IgD-negative memory B cell (primary cell): Measurements from ENCODE around the gene ST6GAL1. TPM values are rescaled to one million over a fixed set of nuclear protein-coding genes. Genes with fewer than 3 reads are reported as not detected.
"Not testable (repeated sequence)": the region's sequence is repeated elsewhere in the genome, so short reads cannot be mapped to it uniquely, and the experiment has no call there.

Source experiments
- H3K27ac Mint-ChIP-seq, 3 donors: one replicate each; pipeline ENCODE4 v1.8.0; 2020 to 2022; ENCODE audit warnings: mild to moderate bottlenecking in 3 of 3, mixed read lengths in 3 of 3, moderate library complexity in 1 of 3
- H3K27me3 Mint-ChIP-seq: one replicate; pipeline ENCODE4 v1.8.0; 2021; ENCODE audit warnings: mixed read lengths
- H3K36me3 Mint-ChIP-seq: one replicate; pipeline ENCODE4 v1.8.0; 2020; ENCODE audit warnings: mild to moderate bottlenecking, mixed read lengths
- H3K4me1 Mint-ChIP-seq, 3 donors: one replicate each; pipeline ENCODE4 v1.8.0; 2020 to 2022; ENCODE audit warnings: mixed read lengths in 3 of 3, mild to moderate bottlenecking in 1 of 3
- H3K4me3 Mint-ChIP-seq, 4 donors: one replicate each; pipeline ENCODE4 v1.8.0; 2020 to 2022; ENCODE audit warnings: mild to moderate bottlenecking in 4 of 4, mixed read lengths in 4 of 4, moderate library complexity in 3 of 4
- H3K9me3 Mint-ChIP-seq, 3 donors: one replicate each; pipeline ENCODE4 v1.8.0; 2020 to 2021; ENCODE audit warnings: mixed read lengths in 3 of 3, mild to moderate bottlenecking in 1 of 3
- polyA plus RNA-seq: library from polyadenylated mRNA; unstranded; fragments of 300-500 nt; fragmentation: Illumina TruSeq; gene quantifications from one replicate; pipeline ENCODE4 v1.2.3, GENCODE V29; 2021

Gene ST6GAL1
- polyA plus RNA-seq, 1 donor from 2014 or later, result 257 TPM

GRCh38 chr3:187049462-187050101 lies 119.3 kb downstream of the ST6GAL1 start:
- Mint-ChIP-seq H3K9me3 (peaks cover 0 to 4% (median 3%) of the 10 kb centered on the region in 3 donors), H3K4me3 (peak overlapping the region in 1 of 4 donors; percentile 17), H3K27ac (peak overlapping the region; percentile 34 to 88 (median 59)), H3K4me1 (peaks cover 52 to 62% (median 56%) of the 10 kb centered on the region in 3 donors), H3K36me3 (peaks cover 47% of the 10 kb centered on the region), H3K27me3 (no peaks in the 10 kb centered on the region)

GRCh38 chr3:187051066-187051465 lies 120.7 kb downstream of the ST6GAL1 start:
- H3K27ac Mint-ChIP-seq, result peak overlapping the region in 2 of 3 donors; percentile 5 to 46
- peaks cover 53% of the 10 kb centered on the region for H3K36me3 Mint-ChIP-seq
- H3K27me3 Mint-ChIP-seq, result no peaks in the 10 kb centered on the region
- H3K4me1 Mint-ChIP-seq, result peaks cover 55 to 58% (median 57%) of the 10 kb centered on the region in 3 donors
- peak overlapping the region in 1 of 4 donors; percentile 18 for H3K4me3 Mint-ChIP-seq
- H3K9me3 Mint-ChIP-seq, result peaks cover 0 to 10% (median 3%) of the 10 kb centered on the region in 3 donors

GRCh38 chr3:187051724-187052366 lies 121.5 kb downstream of the ST6GAL1 start:
- H3K27ac Mint-ChIP-seq, result peak overlapping the region in 1 of 3 donors; percentile 19
- H3K36me3 Mint-ChIP-seq, result peaks cover 55% of the 10 kb centered on the region
- H3K27me3 Mint-ChIP-seq, result no peaks in the 10 kb centered on the region
- H3K4me3 Mint-ChIP-seq, result peak overlapping the region in 1 of 4 donors; percentile 18
- H3K4me1 Mint-ChIP-seq, result peaks cover 52 to 55% (median 53%) of the 10 kb centered on the region in 3 donors
- H3K9me3 Mint-ChIP-seq, result peaks cover 2 to 10% (median 4%) of the 10 kb centered on the region in 3 donors

GRCh38 chr3:187052427-187052826 lies 122.1 kb downstream of the ST6GAL1 start:
- H3K27me3 Mint-ChIP-seq, H3K4me3 Mint-ChIP-seq: not testable (repeated sequence)
- Mint-ChIP-seq H3K36me3 (peaks cover 56% of the 10 kb centered on the region), H3K27ac (peak overlapping the region in 1 of 3 donors; percentile 19), H3K4me1 (peaks cover 49 to 54% (median 51%) of the 10 kb centered on the region in 3 donors), H3K9me3 (peaks cover 5 to 10% (median 5%) of the 10 kb centered on the region in 3 donors)

- H3K4me3 Mint-ChIP-seq, result peak overlapping the region in 2 of 4 donors; percentile 30 to 72
- peak overlapping the region in 1 of 3 donors; percentile 65 for H3K27ac Mint-ChIP-seq
- H3K9me3 Mint-ChIP-seq, result peaks cover 5 to 10% (median 5%) of the 10 kb centered on the region in 3 donors
- peaks cover 60% of the 10 kb centered on the region for H3K36me3 Mint-ChIP-seq
- not testable (repeated sequence) for H3K27me3 Mint-ChIP-seq
- H3K4me1 Mint-ChIP-seq, result peaks cover 46 to 55% (median 52%) of the 10 kb centered on the region in 3 donors
Measured at GRCh38 chr3:187054433-187054832, 124.1 kb downstream of the ST6GAL1 start.

- peak overlapping the region; percentile 42 to 83 (median 80) for H3K27ac Mint-ChIP-seq
- H3K36me3 Mint-ChIP-seq, result peaks cover 47% of the 10 kb centered on the region
Measured at GRCh38 chr3:187057803-187058202, 127.5 kb downstream of the ST6GAL1 start.

GRCh38 chr3:187061748-187062147 lies 131.4 kb downstream of the ST6GAL1 start:
- peak overlapping the region in 1 of 4 donors; percentile 67 for H3K4me3 Mint-ChIP-seq
- no peaks in the 10 kb centered on the region for H3K27me3 Mint-ChIP-seq
- H3K27ac Mint-ChIP-seq, result peak overlapping the region in 2 of 3 donors; percentile 79 to 86
- H3K36me3 Mint-ChIP-seq, result peaks cover 23% of the 10 kb centered on the region
- peaks cover 0 to 3% (median 1%) of the 10 kb centered on the region in 3 donors for H3K9me3 Mint-ChIP-seq
- peaks cover 43 to 64% (median 52%) of the 10 kb centered on the region in 3 donors for H3K4me1 Mint-ChIP-seq

More at GRCh38 chr3:187057803-187058202, 127.5 kb downstream of the ST6GAL1 start:
- H3K9me3 Mint-ChIP-seq, result peaks cover 5 to 10% (median 5%) of the 10 kb centered on the region in 3 donors
- H3K27me3 Mint-ChIP-seq, H3K4me3 Mint-ChIP-seq: not testable (repeated sequence)
- H3K4me1 Mint-ChIP-seq, result peaks cover 31 to 52% (median 48%) of the 10 kb centered on the region in 3 donors

GRCh38 chr3:187062526-187063177 lies 132.3 kb downstream of the ST6GAL1 start:
- Mint-ChIP-seq H3K4me3 (peak overlapping the region in 3 of 4 donors; percentile 61 to 94 (median 92)), H3K4me1 (peaks cover 45 to 66% (median 53%) of the 10 kb centered on the region in 3 donors), H3K36me3 (peaks cover 22% of the 10 kb centered on the region), H3K9me3 (no peaks in the 10 kb centered on the region), H3K27ac (peak overlapping the region; percentile 87 to 97 (median 94)), H3K27me3 (no peaks in the 10 kb centered on the region)

- Mint-ChIP-seq H3K27ac (peak overlapping the region; percentile 87 to 97 (median 94)), H3K4me3 (peak overlapping the region in 3 of 4 donors; percentile 61 to 94 (median 92)), H3K4me1 (peaks cover 45 to 71% (median 54%) of the 10 kb centered on the region in 3 donors), H3K36me3 (peaks cover 24% of the 10 kb centered on the region), H3K9me3 (no peaks in the 10 kb centered on the region), H3K27me3 (no peaks in the 10 kb centered on the region)
Measured at GRCh38 chr3:187063286-187064121, 133.2 kb downstream of the ST6GAL1 start.

- Mint-ChIP-seq H3K27me3 (no peaks in the 10 kb centered on the region), H3K36me3 (peaks cover 22% of the 10 kb centered on the region), H3K9me3 (peaks cover 0 to 1% (median 0%) of the 10 kb centered on the region in 3 donors), H3K4me3 (peak overlapping the region; percentile 61 to 94 (median 82)), H3K27ac (peak overlapping the region; percentile 87 to 97 (median 94)), H3K4me1 (peaks cover 39 to 71% (median 58%) of the 10 kb centered on the region in 3 donors)
Measured at GRCh38 chr3:187064210-187065115, 134.1 kb downstream of the ST6GAL1 start.

- Mint-ChIP-seq H3K27me3 (no peaks in the 10 kb centered on the region), H3K36me3 (peaks cover 23% of the 10 kb centered on the region), H3K4me3 (peak overlapping the region; percentile 57 to 94 (median 78)), H3K9me3 (peaks cover 0 to 5% (median 0%) of the 10 kb centered on the region in 3 donors), H3K27ac (peak overlapping the region; percentile 87 to 97 (median 94)), H3K4me1 (peaks cover 48 to 75% (median 61%) of the 10 kb centered on the region in 3 donors)
Measured at GRCh38 chr3:187066228-187066995, 136.1 kb downstream of the ST6GAL1 start.

GRCh38 chr3:187068787-187069186 lies 138.5 kb downstream of the ST6GAL1 start:
- peak overlapping the region in 1 of 4 donors; percentile 28 for H3K4me3 Mint-ChIP-seq
- peak overlapping the region; percentile 69 to 94 (median 89) for H3K27ac Mint-ChIP-seq

More at GRCh38 chr3:187068787-187069186, 138.5 kb downstream of the ST6GAL1 start:
- Mint-ChIP-seq H3K9me3 (peaks cover 0 to 5% (median 0%) of the 10 kb centered on the region in 3 donors), H3K27me3 (no peaks in the 10 kb centered on the region), H3K4me1 (peaks cover 48 to 76% (median 63%) of the 10 kb centered on the region in 3 donors), H3K36me3 (peaks cover 17% of the 10 kb centered on the region)
